ENCODE measurements around the gene PHF21A. TPM values are rescaled to one million over a fixed set of nuclear protein-coding genes. Genes with fewer than 3 reads are reported as not detected.

The PHF21A gene
- total RNA-seq, 2 experiments from 2014 or later = 23.1 to 56.1 TPM

GRCh38 chr11:45959851-45960250 is 161.4 kb downstream of the PHF21A start:
- POLR2A ChIA-PET = interaction anchor here (0.6 to 0.8 kb wide), 2 partner anchors 12 to 144 kb away, joined by 3 to 4 read pairs; no protein-coding TSS in a partner anchor

GRCh38 chr11:45949992-45950407 is 171.3 kb downstream of the PHF21A start:
- Histone ChIP-seq H3K9me3 (ENCODE audit: low read length) (no peaks in the 10 kb centered on the region), H3K4me2 (ENCODE audit: low read length) (no peak overlapping the region), H3K79me2 (ENCODE audit: insufficient read depth, low read depth, low read length) (no peaks in the 10 kb centered on the region), H4K20me1 (ENCODE audit: insufficient read depth, low read length) (no peaks in the 10 kb centered on the region), H3K4me1 (ENCODE audit: insufficient read depth, low read length, poor library complexity, severe bottlenecking) (peaks cover 6% of the 10 kb centered on the region), H3K4me3 (ENCODE audit: low read depth, low read length, poor library complexity, severe bottlenecking) (no peak overlapping the region), H3K36me3 (ENCODE audit: insufficient read depth, low read length) (peaks cover 68% of the 10 kb centered on the region), H3K9me2 (ENCODE audit: insufficient read depth, low read length) (no peaks in the 10 kb centered on the region), H2AFZ (ENCODE audit: low read length) (no peak overlapping the region), H3K27ac (ENCODE audit: low read depth, low read length, poor library complexity, severe bottlenecking) (no peak overlapping the region)
- POLR2A ChIA-PET = interaction anchor here (0.6 to 1.5 kb wide), 2 partner anchors 55 to 816 kb away, joined by 3 to 4 read pairs; no protein-coding TSS in a partner anchor
- CTCF ChIA-PET (ENCODE audit: unreplicated experiment) = no interaction called here
- intact Hi-C loops (cut with micrococcal nuclease; ENCODE audit: unreplicated experiment) = no loop called here
- no peak for TF ChIP-seq CTCF (conservative IDR thresholded peaks at IDR 0.05; ENCODE audit: low read length)
- no peak for TF ChIP-seq EZH2phosphoT487 (IDR thresholded peaks at IDR 0.05; ENCODE audit: borderline replicate concordance, low read depth, low read length)
- BruUV-seq (replicated peaks) = no TSS peak
- no peak for DNase-seq (ENCODE audit: low spot score)

More at GRCh38 chr11:45959851-45960250, 161.4 kb downstream of the PHF21A start:
- BruUV-seq (replicated peaks) = no TSS peak
- Histone ChIP-seq H3K27ac (ENCODE audit: low read depth, low read length, poor library complexity, severe bottlenecking) (no peak overlapping the region), H3K9me3 (ENCODE audit: low read length) (no peaks in the 10 kb centered on the region), H3K4me2 (ENCODE audit: low read length) (no peak overlapping the region), H3K4me1 (ENCODE audit: insufficient read depth, low read length, poor library complexity, severe bottlenecking) (no peaks in the 10 kb centered on the region), H4K20me1 (ENCODE audit: insufficient read depth, low read length) (no peaks in the 10 kb centered on the region), H3K9me2 (ENCODE audit: insufficient read depth, low read length) (no peaks in the 10 kb centered on the region), H3K79me2 (ENCODE audit: insufficient read depth, low read depth, low read length) (no peaks in the 10 kb centered on the region), H3K4me3 (ENCODE audit: low read depth, low read length, poor library complexity, severe bottlenecking) (no peak overlapping the region), H3K36me3 (ENCODE audit: insufficient read depth, low read length) (peaks cover 24% of the 10 kb centered on the region), H2AFZ (ENCODE audit: low read length) (no peak overlapping the region)
- CTCF ChIA-PET (ENCODE audit: unreplicated experiment) = no interaction called here
- DNase-seq (ENCODE audit: low spot score) = no peak
- intact Hi-C loops (cut with micrococcal nuclease; ENCODE audit: unreplicated experiment) = no loop called here
- TF ChIP-seq CTCF (conservative IDR thresholded peaks at IDR 0.05; ENCODE audit: low read length) (no peak), EZH2phosphoT487 (IDR thresholded peaks at IDR 0.05; ENCODE audit: borderline replicate concordance, low read depth, low read length) (no peak)

- no TSS peak for BruUV-seq (replicated peaks)
- Histone ChIP-seq H3K79me2 (ENCODE audit: insufficient read depth, low read depth, low read length) (no peaks in the 10 kb centered on the region), H3K9me2 (ENCODE audit: insufficient read depth, low read length) (no peaks in the 10 kb centered on the region), H3K4me1 (ENCODE audit: insufficient read depth, low read length, poor library complexity, severe bottlenecking) (peaks cover 6% of the 10 kb centered on the region), H2AFZ (ENCODE audit: low read length) (no peak overlapping the region), H3K4me3 (ENCODE audit: low read depth, low read length, poor library complexity, severe bottlenecking) (no peak overlapping the region), H3K4me2 (ENCODE audit: low read length) (no peak overlapping the region), H4K20me1 (ENCODE audit: insufficient read depth, low read length) (no peaks in the 10 kb centered on the region), H3K9me3 (ENCODE audit: low read length) (no peaks in the 10 kb centered on the region), H3K27ac (ENCODE audit: low read depth, low read length, poor library complexity, severe bottlenecking) (no peak overlapping the region), H3K36me3 (ENCODE audit: insufficient read depth, low read length) (peaks cover 70% of the 10 kb centered on the region)
- POLR2A ChIA-PET = no interaction called here
- no peak for TF ChIP-seq CTCF (conservative IDR thresholded peaks at IDR 0.05; ENCODE audit: low read length)
- TF ChIP-seq EZH2phosphoT487 (IDR thresholded peaks at IDR 0.05; ENCODE audit: borderline replicate concordance, low read depth, low read length) = no peak
- CTCF ChIA-PET (ENCODE audit: unreplicated experiment) = no interaction called here
- DNase-seq (ENCODE audit: low spot score) = no peak
- intact Hi-C loops (cut with micrococcal nuclease; ENCODE audit: unreplicated experiment) = no loop called here
These were observed 172.9 kb downstream of the PHF21A start for GRCh38 chr11:45948356-45948755.
